Heart left ventricle (tissue), 13 donors: Measurements from ENCODE around the gene MRFAP1.

ENCODE experiments used
- POLR2A ChIP-seq, 2 donors: fragments of 450-650 bp; IDR thresholded peaks; one replicate each; pipeline ENCODE4 v1.6.1; 2017; ENCODE audit warnings: antibody characterized with exemption in 2 of 2, mild to moderate bottlenecking in 2 of 2, moderate library complexity in 2 of 2
- TF ChIP-seq, protein P1 (sequence below), 12 donors: fragments of 200-600 bp; sonication (generic) in 4 of 12; IDR thresholded peaks; one replicate each; pipeline versions ENCODE4 v1.5.0 to v1.8.0; 2018 to 2022; ENCODE audit warnings: antibody characterized with exemption in 12 of 12, mild to moderate bottlenecking in 5 of 12
- donor health status: ischemic (EF 13 %, LVEDD 7.1; RV severe dilation, severe dysfunction).
- donor health status: DM: no; HTN: yes; CAD: no.
- donor health status: DM: no; HTN: no; CAD: no.
- donor health status: ischemic (EF 25% LVEDD 6.9; RV normal size, moderate dysfunction).
- donor health status: ischemic (EF 25% LVEDD 5.7; RV mildly dilated, moderate dysfunction).
- donor health status: ischemic (EF 35%, LVEDD 5.7; RV mildly dilated, moderate dysfunction).
- donor health status: nonischemic (EF 11% LVEDD 7.7; RV severe dilation, severe dysfunction).
- donor health status: DM: yes; HTN: yes; CAD: no.
- donor health status: PGD.
- donor health status: ischemic (EF 29% LVEDD 5.4; RV normal size, mild dysfunction).
- donor health status: nonischemic (EF 23%, LVEDD 6.1; RV moderate dilation, normal function).

DNA sequence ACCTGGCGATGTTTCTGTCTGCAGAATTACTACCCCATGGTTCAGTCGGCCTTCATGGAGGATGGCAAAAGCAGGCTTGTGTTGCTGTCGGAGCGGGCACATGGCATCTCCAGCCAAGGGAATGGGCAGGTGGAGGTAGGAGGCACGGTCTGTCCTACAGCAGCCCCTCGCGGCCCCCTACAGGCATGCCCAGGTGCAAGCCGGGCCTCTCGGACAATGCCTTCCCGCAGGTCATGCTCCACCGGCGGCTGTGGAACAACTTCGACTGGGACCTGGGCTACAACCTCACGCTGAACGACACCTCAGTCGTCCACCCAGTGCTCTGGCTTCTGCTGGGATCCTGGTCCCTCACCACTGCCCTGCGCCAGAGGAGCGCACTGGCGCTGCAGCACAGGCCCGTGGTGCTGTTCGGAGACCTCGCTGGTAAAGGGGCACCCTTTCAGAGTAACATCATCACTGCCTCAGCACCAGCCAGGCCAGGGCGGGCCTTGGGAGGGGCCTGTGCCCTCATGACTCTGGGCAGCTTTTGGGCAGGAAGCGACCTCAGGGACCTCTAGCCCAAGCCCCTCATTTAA, 29.5 kb upstream of the MRFAP1 start:
- TF ChIP-seq, protein P1, sequence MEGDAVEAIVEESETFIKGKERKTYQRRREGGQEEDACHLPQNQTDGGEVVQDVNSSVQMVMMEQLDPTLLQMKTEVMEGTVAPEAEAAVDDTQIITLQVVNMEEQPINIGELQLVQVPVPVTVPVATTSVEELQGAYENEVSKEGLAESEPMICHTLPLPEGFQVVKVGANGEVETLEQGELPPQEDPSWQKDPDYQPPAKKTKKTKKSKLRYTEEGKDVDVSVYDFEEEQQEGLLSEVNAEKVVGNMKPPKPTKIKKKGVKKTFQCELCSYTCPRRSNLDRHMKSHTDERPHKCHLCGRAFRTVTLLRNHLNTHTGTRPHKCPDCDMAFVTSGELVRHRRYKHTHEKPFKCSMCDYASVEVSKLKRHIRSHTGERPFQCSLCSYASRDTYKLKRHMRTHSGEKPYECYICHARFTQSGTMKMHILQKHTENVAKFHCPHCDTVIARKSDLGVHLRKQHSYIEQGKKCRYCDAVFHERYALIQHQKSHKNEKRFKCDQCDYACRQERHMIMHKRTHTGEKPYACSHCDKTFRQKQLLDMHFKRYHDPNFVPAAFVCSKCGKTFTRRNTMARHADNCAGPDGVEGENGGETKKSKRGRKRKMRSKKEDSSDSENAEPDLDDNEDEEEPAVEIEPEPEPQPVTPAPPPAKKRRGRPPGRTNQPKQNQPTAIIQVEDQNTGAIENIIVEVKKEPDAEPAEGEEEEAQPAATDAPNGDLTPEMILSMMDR (IDR thresholded peaks at IDR 0.05), result no peak
- TF ChIP-seq POLR2A (IDR thresholded peaks at IDR 0.05), result no peak
